Chondrocyte (in vitro differentiated cells): ENCODE results near the gene PYGM. TPM values are rescaled to one million over a fixed set of nuclear protein-coding genes. Genes with fewer than 3 reads are reported as not detected.
A peak's percentile ranks its signal among the peaks of the same experiment; 100 is the strongest.

ENCODE experiments used
- DNase-seq: peaks from one replicate; pipeline ENCODE4 v3.0.0; 2021; ENCODE audit warnings: mixed read lengths, low spot score
- H3K27ac Mint-ChIP-seq: one replicate; pipeline ENCODE4 v1.8.0; 2021; ENCODE audit warnings: mild to moderate bottlenecking, moderate library complexity, mixed read lengths; ENCODE audit not compliant: unreplicated experiment
- H3K27me3 Mint-ChIP-seq: 2 replicates; pipeline ENCODE4 v1.8.0; 2021; ENCODE audit warnings: low read depth, mixed read lengths
- H3K36me3 Mint-ChIP-seq: 2 replicates; pipeline ENCODE4 v1.8.0; 2021; ENCODE audit warnings: low read depth, mixed read lengths
- H3K4me1 Mint-ChIP-seq: 2 replicates; pipeline ENCODE4 v1.8.0; 2021; ENCODE audit warnings: low read depth, mild to moderate bottlenecking, mixed read lengths
- H3K4me3 Mint-ChIP-seq: one replicate; pipeline ENCODE4 v1.8.0; 2021; ENCODE audit warnings: mild to moderate bottlenecking, moderate library complexity, mixed read lengths; ENCODE audit not compliant: unreplicated experiment
- H3K9me3 Mint-ChIP-seq: 2 replicates; pipeline ENCODE4 v1.8.0; 2021; ENCODE audit warnings: low read depth, mixed read lengths
- CTCF ChIP-seq: fragments of 200-600 bp; sonication (generic); IDR thresholded peaks from 2 replicates; pipeline ENCODE4 v1.5.0; 2021; ENCODE audit warnings: antibody characterized with exemption, mild to moderate bottlenecking, moderate library complexity
- total RNA-seq: library from RNA; stranded (reverse); gene quantifications from 3 replicates; pipeline ENCODE4 v1.2.1, GENCODE V29; 2021

Gene PYGM
- total RNA-seq, 1 donor from 2014 or later, result 1.6 TPM

GRCh38 chr11:64776875-64777274 lies 17.1 kb upstream of the PYGM start:
- DNase-seq, result no peak
- H3K36me3 Mint-ChIP-seq, result peaks cover 31% of the 10 kb centered on the region
- no peaks in the 10 kb centered on the region for H3K9me3 Mint-ChIP-seq
- no peaks in the 10 kb centered on the region for H3K27me3 Mint-ChIP-seq
- H3K4me3 Mint-ChIP-seq, result peak overlapping the region; percentile 76
- TF ChIP-seq CTCF, result no peak
- H3K4me1 Mint-ChIP-seq, result peaks cover 33% of the 10 kb centered on the region
- H3K27ac Mint-ChIP-seq, result peak overlapping the region; percentile 93

GRCh38 chr11:64776425-64776824 lies 16.7 kb upstream of the PYGM start:
- DNase-seq, result no peak
- H3K9me3 Mint-ChIP-seq, result no peaks in the 10 kb centered on the region
- peaks cover 33% of the 10 kb centered on the region for H3K4me1 Mint-ChIP-seq
- no peaks in the 10 kb centered on the region for H3K27me3 Mint-ChIP-seq
- no peak for TF ChIP-seq CTCF
- H3K27ac Mint-ChIP-seq, result peak overlapping the region; percentile 93
- H3K4me3 Mint-ChIP-seq, result peak overlapping the region; percentile 76
- H3K36me3 Mint-ChIP-seq, result peaks cover 34% of the 10 kb centered on the region

DNA sequence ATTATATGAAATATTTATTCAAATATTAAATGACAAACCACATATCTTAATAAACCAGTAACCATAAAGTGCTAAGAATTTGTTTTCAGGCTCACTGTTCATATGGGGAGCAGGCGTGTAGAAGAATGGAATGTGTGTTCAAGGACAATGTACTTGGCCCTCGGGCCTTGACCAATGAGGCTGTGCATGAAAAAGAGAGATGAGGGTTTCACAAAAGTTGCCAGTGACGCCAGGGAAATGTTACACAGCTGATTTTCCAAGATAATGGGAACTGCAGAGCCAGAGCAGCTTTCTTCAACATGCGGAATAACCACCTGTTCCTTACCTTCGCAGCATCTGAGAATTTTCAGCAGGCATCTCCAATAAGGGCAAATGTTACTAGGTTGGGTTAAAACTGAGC lies 14.4 kb upstream of the PYGM start:
- Mint-ChIP-seq H3K27me3 (no peaks in the 10 kb centered on the region), H3K27ac (no peak overlapping the region), H3K36me3 (peaks cover 50% of the 10 kb centered on the region), H3K9me3 (no peaks in the 10 kb centered on the region), H3K4me1 (peaks cover 28% of the 10 kb centered on the region), H3K4me3 (no peak overlapping the region)
- no peak for TF ChIP-seq CTCF
- no peak for DNase-seq

GRCh38 chr11:64772303-64773018 lies 12.7 kb upstream of the PYGM start:
- TF ChIP-seq CTCF, result no peak
- Mint-ChIP-seq H3K4me1 (peaks cover 25% of the 10 kb centered on the region), H3K9me3 (no peaks in the 10 kb centered on the region), H3K36me3 (peaks cover 66% of the 10 kb centered on the region), H3K4me3 (no peak overlapping the region), H3K27ac (no peak overlapping the region), H3K27me3 (no peaks in the 10 kb centered on the region)
- no peak for DNase-seq

- no peak for DNase-seq
- no peaks in the 10 kb centered on the region for H3K27me3 Mint-ChIP-seq
- no peak overlapping the region for H3K27ac Mint-ChIP-seq
- no peak for TF ChIP-seq CTCF
- peaks cover 19% of the 10 kb centered on the region for H3K4me1 Mint-ChIP-seq
- H3K36me3 Mint-ChIP-seq, result peaks cover 70% of the 10 kb centered on the region
- no peak overlapping the region for H3K4me3 Mint-ChIP-seq
- H3K9me3 Mint-ChIP-seq, result no peaks in the 10 kb centered on the region
These were observed 12.1 kb upstream of the PYGM start for GRCh38 chr11:64771861-64772260.
